Regular cardiac myocyte (primary cell): ENCODE measurements around the gene FASN. TPM values are rescaled to one million over a fixed set of nuclear protein-coding genes. Genes with fewer than 3 reads are reported as not detected.

Source experiments
- total RNA-seq: library from RNA; depleted of rRNA; stranded (reverse); fragments of >200 nt; gene quantifications from 2 replicates; pipeline ENCODE4 v1.2.3, GENCODE V29; 2014

FASN gene
- 27.3 and 63.5 TPM in 2 replicates for total RNA-seq

DNA sequence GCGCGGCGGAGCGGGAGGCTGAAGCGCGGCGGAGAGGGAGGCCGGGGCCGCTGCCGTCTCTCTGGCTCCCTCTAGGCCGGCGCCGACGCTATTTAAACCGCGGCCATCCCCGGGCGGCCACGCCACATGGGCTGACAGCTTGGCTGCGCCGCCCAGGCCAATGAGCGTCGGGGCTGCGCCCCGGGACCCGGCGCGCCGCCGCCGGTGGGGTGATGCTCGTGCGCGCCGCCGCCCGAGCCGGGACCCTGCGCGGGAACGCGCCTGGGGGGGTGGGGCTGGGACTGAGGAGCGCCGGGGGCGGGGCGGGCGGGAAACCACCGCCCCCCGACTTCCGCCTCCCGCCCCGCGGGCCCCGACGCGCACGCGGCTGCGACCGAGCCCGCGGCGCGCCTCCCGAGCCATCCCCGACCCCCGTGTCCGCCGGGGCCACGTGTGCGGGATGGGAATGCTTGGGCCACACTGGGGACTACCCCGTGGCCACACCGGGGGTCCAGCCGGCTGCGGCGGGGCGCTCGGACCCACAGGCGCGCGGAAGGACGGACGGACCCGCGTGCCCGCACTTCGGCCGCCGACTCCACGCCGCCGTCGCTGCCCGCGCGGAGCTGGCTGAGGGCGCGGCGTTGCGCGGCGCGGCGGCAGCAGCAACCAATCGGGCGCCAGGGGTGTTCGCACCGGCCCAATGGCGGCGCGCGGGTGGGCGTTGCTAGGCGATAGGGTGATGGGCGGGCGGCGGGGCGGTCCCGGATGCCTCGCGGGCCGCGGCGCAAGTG lies at the start of gene FASN:
FASN (minus strand) TSS at position 68 of the 770 bp plus-strand sequence. CDS start 1,791 bp downstream, outside the sequence.

DNA sequence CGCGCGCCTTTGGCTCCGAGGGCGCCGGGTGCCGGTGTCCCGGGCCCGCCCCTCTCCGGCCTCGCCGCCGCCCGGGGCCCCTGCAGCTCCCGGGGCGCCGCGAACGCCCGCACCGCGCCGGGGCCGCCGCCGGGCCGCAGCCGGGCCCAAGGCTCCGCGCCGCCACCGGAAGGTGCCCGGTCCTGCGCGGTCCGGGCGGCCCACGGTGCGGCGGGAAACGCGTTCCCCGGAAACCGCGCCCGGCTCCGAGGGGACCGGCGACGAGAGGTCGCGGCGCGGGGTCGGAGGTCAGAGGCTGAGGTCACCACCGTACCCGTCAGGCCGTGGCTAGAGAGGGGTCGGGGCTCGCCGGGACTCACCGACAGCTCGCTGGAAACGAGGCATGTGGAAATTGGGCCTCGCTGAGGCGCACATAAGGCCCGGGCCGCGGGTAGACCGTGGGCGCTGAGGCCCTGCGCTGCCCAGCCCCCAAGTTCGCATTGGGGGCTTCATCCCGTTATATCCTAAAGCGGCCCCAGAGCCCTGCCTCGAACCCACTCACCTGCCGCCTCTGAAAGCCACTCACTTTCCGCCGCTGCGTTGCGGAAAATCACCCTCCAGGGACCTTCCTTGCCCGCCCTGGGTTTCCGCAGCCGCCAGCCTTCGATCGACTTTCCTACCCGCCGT lies 32.3 kb downstream of the FASN start, which contains the start of gene DUS1L:
DUS1L (minus strand) TSS at position 167 of the 666 bp plus-strand sequence. CDS start 745 bp downstream, outside the sequence.

DNA sequence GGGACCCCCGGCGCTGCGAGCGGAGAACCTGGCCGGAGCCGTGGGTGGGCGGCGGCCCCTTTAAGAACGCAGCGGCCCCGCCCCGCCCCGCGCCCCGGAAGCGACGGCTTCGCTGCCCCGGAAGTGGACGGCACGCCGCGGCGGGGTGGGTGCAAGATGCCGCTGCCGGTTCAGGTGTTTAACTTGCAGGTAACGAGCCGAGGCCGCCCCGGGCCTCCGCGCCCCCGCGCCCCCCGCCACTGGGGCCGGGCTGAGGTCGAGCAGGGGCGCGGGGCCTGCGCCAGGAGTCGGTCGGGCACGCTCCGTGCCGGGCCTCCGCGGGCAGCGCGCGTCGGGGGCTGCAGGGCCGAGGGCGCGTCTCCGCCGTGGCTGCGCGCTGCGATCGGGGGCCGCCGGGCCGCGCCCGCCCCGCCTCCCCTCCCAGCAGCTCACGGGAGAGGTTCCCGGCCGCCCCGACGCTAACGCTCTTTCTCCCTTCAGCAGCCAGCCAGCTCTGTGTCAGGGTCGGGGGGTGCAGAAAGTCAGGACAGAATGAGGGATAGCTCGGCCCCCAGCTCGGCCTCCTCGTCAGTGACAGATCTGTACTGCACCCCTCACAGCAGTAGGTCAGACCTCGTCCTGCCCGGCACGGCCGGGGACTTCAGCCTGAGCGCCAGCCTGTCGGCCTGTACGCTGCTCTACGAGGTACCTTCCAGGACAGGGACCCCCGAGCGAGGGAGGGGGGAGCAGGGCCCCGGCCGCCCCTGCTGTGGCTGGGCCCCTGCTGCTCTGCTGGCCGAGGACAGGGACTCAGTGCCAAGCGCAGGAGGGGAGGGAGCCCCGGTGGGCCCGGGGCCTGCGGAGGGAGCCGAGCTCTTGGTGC lies 46.0 kb downstream of the FASN start, which contains the start of the genes GPS1 and RFNG:
GPS1 (plus strand) TSS at position 123 of the 862 bp plus-strand sequence; CDS start at position 157, 34 bp downstream.
RFNG (minus strand) TSS at position 36 of the 862 bp plus-strand sequence. CDS start 45 bp downstream, outside the sequence.

DNA sequence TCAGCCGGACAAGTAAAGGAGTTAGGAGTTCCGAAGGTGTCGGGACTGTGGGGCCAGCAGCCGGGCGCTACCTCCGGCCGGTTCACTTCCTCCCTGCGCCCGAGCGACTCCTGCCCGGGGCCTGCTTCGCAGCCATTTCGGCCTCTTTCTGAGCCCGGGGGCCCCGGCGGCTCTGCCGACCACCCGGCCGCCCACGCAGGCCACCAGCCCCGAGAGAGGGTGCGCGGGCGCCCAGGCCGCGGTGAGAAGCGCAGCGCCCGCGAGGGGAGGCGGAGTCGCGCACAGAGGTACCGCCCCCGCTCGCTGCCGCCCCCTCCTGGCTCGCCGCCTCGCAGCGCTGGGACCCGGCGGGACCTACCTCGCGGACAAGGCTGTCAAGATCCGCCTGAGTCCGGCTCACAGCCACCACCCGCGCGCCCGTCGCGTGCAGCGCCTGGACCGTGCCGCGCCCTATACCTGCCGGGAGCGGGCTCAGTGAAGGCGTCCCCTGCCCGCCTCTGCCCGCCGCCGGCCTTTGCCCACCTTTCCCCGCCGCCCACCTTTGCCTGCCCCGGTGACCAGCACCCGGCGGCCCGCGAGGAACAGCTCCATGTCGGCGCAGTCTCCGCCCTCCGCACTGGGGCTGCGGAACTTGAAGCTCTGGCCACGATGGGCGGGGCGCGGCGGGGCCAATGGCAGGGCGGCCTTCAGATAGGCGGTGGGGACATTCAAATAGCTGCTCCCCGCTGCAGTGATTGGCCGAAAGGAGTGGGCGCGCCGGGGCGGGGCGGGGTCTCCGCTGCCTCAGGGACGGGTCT lies 60.7 kb downstream of the FASN start, which contains the start of gene DCXR:
DCXR (minus strand) TSS at position 606 of the 797 bp plus-strand sequence; CDS start at position 591, 15 bp downstream.

DNA sequence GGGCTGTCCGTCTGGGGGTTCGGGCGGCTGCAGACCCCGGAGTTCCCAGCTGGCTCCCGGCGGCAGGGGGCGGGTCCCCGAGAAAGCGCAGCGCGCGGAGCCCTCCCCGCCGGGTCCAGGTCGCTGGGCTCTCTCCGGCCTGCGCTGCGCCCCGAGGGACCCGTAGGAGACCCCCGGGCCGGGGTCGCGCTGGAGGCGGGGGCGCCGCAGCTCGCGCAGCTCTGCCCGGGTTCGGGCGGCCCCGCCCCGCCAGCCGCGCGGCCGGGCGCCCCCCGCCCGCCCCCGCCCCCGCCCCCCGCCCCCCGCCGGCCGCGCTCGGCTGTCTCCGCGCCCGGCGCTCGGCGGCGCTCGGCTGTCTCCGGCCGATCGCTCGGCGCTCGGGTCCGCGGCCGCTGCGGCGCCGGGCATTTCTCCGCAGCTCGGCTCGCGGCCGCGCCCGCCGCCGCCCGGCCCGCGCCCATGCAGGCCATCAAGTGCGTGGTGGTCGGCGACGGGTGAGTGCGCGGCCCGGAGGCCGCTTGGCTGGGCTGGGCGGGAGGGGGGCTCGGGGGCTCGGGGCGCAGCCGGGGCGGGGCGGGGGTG lies 66.6 kb downstream of the FASN start, which contains the start of gene RAC3:
RAC3 (plus strand) TSS at position 376 of the 582 bp plus-strand sequence; CDS start at position 460, 84 bp downstream.

Other genes with a start within 250 kb of the FASN start
- 1,109 and 1,495 TPM in 2 replicates for gene P4HB, start 237.7 kb downstream of the FASN start, total RNA-seq
- gene ARHGDIA, start 226.9 kb downstream of the FASN start, total RNA-seq: 132 and 223 TPM in 2 replicates
- 60.0 and 264 TPM in 2 replicates for gene ALYREF, start 206.7 kb downstream of the FASN start, total RNA-seq
- 110 and 239 TPM in 2 replicates for gene ANAPC11, start 206.5 kb downstream of the FASN start, total RNA-seq
- 0.58 and 0.85 TPM in 2 replicates for gene NPB, start 196.0 kb downstream of the FASN start, total RNA-seq
- 27.6 and 43.3 TPM in 2 replicates for gene PCYT2, start 186.8 kb downstream of the FASN start, total RNA-seq
- 11.3 and 23.8 TPM in 2 replicates for gene SIRT7, start 180.1 kb downstream of the FASN start, total RNA-seq
- 14.4 TPM in 2 replicates for gene MAFG, start 170.5 kb downstream of the FASN start, total RNA-seq
- 107 and 123 TPM in 2 replicates for gene PYCR1, start 160.9 kb downstream of the FASN start, total RNA-seq
- not detected in 2 replicates for gene MYADML2, start 151.0 kb downstream of the FASN start, total RNA-seq
- gene NOTUM, start 137.0 kb downstream of the FASN start, total RNA-seq: not detected in 2 replicates
- 19.6 and 23.7 TPM in 2 replicates for gene ASPSCR1, start 120.6 kb downstream of the FASN start, total RNA-seq
- gene CENPX, start 75.4 kb downstream of the FASN start, total RNA-seq: 13.8 and 53.7 TPM in 2 replicates
- 9.0 and 19.2 TPM in 2 replicates for gene LRRC45, start 74.9 kb downstream of the FASN start, total RNA-seq
- 4.4 and 6.5 TPM in 2 replicates for gene RAC3, start 66.6 kb downstream of the FASN start, total RNA-seq
- gene DCXR, start 60.5 kb downstream of the FASN start, total RNA-seq: 51.0 and 75.3 TPM in 2 replicates
- 21.5 and 35.2 TPM in 2 replicates for gene RFNG, start 46.4 kb downstream of the FASN start, total RNA-seq
- 69.9 and 119 TPM in 2 replicates for gene GPS1, start 46.3 kb downstream of the FASN start, total RNA-seq
- gene DUS1L, start 32.4 kb downstream of the FASN start, total RNA-seq: 42.8 and 60.0 TPM in 2 replicates
- gene CCDC57, start 114.6 kb upstream of the FASN start, total RNA-seq: 10.2 and 11.6 TPM in 2 replicates
- 203 and 289 TPM in 2 replicates for gene SLC16A3, start 130.8 kb upstream of the FASN start, total RNA-seq
- 36.6 and 55.4 TPM in 2 replicates for gene CSNK1D, start 175.5 kb upstream of the FASN start, total RNA-seq
- not detected in 2 replicates for gene CD7, start 219.4 kb upstream of the FASN start, total RNA-seq
- gene SECTM1, start 235.5 kb upstream of the FASN start, total RNA-seq: 8.6 and 14.7 TPM in 2 replicates